Activated CD8-positive, alpha-beta memory T cell treated with anti-CD3 and anti-CD28 coated beads for 1 hour (primary cell): ENCODE data around the gene LRFN3.
"Not testable (repeated sequence)": the region's sequence is repeated elsewhere in the genome, so short reads cannot be mapped to it uniquely, and the experiment has no call there.

Source experiments
- DNase-seq, 2 donors: peaks; one replicate each; pipeline ENCODE4 v3.0.0-alpha.2; 2020; ENCODE audit warnings: low read depth in 1 of 2; ENCODE audit errors: extremely low read depth in 1 of 2

The LRFN3 gene

DNA sequence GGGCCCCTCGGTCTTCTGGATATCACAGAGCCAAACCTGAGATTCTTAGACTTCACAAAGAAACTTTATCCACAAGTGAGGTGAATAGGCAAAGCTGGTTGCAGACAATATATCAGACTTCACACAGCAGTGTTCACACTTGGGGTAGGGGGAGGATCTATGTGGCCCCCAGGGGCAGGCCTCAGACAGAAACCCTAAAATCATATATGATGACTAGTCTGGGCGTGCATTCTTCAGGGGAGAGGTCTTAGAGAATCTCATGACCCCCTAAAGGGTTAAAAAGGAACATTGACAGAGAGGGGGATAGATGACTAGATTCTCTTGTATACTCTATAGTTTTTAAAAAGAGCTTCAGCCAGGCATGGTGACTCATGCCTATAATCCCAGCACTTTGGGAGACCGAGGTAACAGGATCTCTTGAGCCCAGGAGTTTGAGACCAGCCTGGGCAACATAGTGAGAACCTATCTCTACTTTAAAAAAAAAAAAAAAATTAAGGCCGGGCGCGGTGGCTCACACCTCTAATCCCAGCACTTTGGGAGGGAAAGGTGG lies 30.9 kb upstream of the LRFN3 start:
- DNase-seq: no peak

- DNase-seq: no peak
These were observed 28.8 kb upstream of the LRFN3 start for GRCh38 chr19:35907377-35907745.

GRCh38 chr19:35908010-35908441 lies 28.1 kb upstream of the LRFN3 start, which contains the start of gene TYROBP:
TSS of gene TYROBP (minus strand) at chr19:35908295. CDS start at chr19:35908228, 67 bp downstream.
- DNase-seq: no peak

GRCh38 chr19:35908973-35909683 lies 27.0 kb upstream of the LRFN3 start:
- no peak for DNase-seq

DNA sequence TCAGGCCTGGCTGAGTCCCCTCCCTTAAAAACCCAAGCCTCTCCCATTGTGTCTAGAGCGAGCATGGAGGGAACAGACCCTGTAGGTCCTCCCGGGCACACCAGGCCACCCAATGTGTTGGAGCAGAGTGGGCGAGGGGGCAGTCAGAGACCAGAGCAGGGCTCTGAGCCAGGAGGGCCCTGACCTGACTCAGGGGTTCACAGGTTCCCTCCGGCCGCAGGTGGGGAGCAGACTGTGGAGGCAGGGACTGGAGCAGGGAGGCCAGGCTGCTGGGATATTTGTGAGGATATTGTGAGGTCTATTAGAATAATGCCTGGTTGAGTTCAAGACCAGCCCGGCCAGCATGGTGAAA lies 26.5 kb upstream of the LRFN3 start:
- DNase-seq: no peak

GRCh38 chr19:35910355-35910754 lies 25.8 kb upstream of the LRFN3 start:
- DNase-seq: not testable (repeated sequence)

DNA sequence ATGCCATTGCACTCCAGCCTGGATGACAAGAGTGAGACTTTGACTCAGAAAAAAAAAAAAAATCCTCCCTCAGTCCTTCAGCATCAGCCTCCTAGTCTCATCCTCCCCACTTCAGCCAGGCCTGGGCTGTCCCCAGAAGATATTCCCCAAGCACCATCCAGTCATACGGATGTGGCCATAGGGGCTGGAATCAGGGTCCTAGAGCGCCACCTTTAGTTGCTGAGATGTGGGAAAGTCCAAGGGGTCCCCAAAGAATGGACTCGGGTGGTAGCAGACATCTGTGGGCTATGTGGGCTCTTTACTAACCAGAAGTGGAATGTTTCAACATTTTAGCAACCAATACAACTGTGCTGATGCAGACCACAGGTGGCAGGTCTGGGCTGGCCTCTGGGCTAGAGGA lies 25.0 kb upstream of the LRFN3 start:
- no peak for DNase-seq

DNA sequence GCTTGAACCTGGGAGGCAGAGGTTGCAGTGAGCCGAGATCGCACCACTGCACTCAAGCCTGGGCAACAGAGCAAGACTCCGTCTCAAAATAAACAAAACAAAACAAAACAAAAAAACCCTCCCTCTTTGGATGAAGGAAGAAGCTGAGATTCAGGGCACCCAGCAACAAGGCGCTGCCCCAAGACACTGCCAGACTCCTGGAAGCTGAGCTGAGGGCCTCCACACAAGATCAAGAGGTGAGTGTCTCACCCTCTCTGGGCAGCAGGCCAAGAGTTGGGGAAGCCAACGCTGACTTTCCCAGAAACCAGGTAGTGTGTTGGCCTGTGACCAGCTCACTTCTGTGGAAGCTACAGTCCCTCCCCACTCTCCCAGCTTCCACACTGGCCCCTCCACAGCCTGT lies 24.4 kb upstream of the LRFN3 start:
- no peak for DNase-seq

DNA sequence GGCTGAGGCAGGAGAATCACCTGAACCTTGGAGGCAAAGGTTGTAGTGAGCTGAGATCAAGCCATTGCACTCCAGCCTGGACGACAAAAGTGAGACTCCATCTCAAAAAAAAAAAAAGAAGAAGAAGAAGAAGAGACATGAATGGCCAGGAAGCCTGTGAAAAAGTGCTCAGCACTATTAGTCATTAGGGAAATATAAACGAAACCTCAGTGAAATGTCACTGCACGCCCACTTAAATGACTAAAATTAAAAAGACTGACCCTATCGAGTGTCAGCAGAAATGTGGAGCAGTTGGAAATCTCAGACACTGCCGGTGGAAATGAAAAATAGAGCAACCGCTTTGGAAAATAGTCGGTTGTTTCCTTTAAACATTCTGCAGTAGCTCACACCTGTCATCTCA lies 22.6 kb upstream of the LRFN3 start:
- no peak for DNase-seq

DNA sequence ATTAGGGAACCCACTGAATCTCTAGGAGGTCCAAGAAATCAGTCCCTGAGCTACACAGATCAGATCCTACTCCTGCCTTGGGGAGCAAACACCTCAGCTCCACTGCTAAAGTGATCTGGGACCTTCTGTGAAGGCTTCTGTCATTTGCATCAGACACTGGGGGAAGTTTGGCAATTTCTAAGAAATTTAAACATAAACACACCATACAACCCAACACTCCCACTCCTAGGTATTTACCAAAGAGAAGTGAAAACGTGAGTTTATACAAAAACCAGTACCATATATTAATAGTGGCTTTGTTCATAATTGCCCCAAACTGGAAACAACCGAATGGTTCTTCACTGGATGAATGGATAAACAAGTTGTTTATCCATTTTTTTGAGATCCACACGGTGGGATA lies 20.7 kb upstream of the LRFN3 start:
- no peak for DNase-seq

- no peak for DNase-seq
These were observed 16.9 kb upstream of the LRFN3 start for GRCh38 chr19:35919306-35919705.

- no peak for DNase-seq
These were observed 15.2 kb upstream of the LRFN3 start for GRCh38 chr19:35921012-35921411.

DNA sequence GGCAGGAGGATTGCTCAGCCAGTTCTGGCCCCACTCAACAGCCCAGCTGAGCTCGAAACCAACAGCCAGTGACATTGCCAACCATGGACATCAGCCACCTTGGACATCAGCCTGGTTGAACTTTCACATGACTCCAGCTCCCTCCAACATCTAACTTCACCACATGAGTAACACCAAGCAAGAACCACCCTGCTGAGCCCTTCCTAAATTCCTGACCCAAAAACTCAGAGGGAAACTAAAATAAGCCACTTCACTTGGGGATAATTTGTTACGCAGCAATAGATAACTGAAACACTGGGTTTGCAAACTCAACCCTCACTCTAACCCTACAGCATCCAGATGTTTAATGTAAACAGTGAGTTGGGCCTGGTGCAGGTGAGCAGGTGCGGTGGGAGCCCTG lies 10.7 kb upstream of the LRFN3 start:
- no peak for DNase-seq

DNA sequence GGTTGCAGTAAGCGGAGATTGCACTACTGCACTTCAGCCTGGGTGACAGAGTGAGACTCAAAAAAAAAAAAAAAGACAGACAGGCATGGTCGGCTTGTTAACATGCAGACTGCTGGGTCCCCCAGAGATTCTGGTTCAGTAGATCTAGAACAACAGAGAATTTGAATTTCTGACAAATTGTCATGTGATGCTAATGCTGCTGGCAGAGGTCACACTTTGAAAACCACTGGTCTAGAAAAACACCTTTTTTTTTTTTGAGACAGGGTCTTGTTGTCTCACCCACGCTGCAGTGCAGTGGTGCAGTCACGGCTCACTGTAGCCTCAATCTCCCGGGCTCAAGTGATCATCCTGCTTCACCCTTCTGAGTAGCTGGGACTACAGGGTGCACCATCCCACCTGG lies 7.7 kb upstream of the LRFN3 start:
- DNase-seq: no peak

- DNase-seq: no peak
These were observed 6.3 kb upstream of the LRFN3 start for GRCh38 chr19:35929876-35930275.

DNA sequence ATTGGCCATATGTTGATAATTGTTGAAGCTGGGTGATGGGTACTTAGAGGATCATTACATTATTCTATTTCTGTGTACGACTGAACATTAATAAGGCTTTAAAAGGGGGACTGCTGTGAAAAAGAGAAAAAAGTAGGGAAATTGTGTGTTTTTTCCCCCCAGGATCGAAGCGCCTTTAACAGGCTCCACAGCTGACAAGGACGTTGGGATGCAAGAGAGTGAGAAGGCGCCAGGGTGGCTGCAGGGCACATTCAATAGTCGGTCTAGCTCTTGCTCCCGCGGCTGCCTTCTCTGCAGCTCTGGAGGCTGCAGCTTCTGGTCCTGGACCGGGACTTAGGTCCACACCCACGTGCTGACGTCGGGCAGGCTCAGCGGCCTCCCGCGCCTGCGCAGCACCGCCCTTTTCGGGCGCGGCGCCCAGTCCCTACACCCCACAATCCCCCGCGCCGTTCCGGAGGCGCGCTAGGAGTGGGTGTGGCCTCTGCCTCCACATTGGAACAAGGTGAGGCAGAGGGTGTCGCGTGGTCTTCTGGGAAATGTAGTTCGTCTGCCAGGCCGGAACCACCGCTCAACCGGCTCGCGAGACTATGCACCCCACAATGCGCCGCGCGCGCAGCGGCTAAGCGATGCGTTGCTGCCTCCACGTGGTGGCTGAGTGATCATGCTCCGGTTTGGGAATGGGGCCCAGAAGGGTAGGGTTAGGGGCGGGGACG lies 4.9 kb upstream of the LRFN3 start:
- DNase-seq: peak; percentile 96 to 99

GRCh38 chr19:35931874-35932202 lies 4.3 kb upstream of the LRFN3 start:
- no peak for DNase-seq

DNA sequence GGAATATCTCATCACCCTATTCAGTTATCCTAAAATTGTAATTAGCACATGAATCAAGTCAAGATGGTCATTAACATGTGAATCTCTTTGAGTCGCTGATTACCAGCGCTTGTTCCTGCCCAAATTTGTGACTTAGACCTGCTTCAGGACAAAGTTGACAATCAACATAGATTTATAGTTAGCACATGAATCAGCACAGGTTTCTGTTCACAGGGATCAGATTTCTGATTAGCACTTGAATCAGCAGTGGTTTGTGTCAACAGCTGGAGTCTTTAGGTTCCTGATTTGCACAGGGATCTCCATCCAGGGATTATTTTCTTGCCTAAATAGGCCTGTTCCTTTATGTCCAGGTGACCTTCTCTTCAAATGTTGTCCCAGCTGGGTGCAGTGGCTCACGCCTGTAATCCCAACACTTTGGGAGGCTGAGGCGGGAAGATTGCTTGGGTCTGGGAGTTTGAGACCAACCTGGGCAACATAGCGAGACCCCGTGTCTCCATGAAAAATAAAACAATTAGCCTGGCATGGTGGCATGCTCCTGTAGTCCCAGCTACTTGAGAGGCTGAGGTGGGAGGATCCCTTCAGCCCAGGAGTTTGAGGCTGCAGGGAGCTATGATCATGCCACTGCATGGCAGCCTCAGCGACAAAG lies 3.8 kb upstream of the LRFN3 start:
- no peak for DNase-seq

DNA sequence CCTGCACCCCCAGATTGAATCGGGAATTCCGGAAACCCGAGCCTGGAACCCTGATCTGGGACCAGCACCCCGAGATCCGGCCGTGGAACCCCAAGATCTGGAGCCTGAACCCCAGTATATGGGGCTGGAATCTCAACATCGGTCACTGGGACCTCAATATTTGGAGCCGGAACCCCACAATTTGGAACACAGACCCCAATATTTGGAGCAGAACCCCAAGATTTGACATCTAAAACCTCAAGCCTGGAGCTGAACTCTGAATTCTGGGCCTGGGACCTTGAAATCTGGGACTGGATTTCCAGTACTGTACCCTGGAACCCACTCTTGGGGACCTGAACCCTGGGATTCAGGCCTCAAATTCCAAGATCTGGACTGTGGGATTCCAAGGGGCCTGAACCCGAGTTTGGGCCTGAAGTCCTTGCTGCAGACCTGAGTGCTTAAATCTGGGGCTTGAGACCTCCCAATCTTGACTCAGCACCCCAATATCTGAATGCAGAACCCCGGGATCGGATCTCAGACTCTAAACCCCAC lies 629 bp downstream of the LRFN3 start:
- no peak for DNase-seq

- no peak for DNase-seq
These were observed 1.4 kb downstream of the LRFN3 start for GRCh38 chr19:35937345-35938281.
